Activated naive CD4-positive, alpha-beta T cell treated with anti-CD3 and anti-CD28 coated beads, Interleukin-2, amount 50 U/mL, for 72 hours (primary cell): ENCODE measurements around the gene MEIS2. TPM values are rescaled to one million over a fixed set of nuclear protein-coding genes. Genes with fewer than 3 reads are reported as not detected.

Source experiments
- ATAC-seq, 2 donors: fragments of 150-1000 bp; cut with Tn5 transposase; 2 replicates each; pipeline ENCODE4 v1.10.0; 2021; ENCODE audit warnings: mild to moderate bottlenecking in 2 of 2, moderate library complexity in 2 of 2
- DNase-seq, 2 donors: peaks; one replicate each; pipeline ENCODE4 v3.0.0; 2021 to 2022; ENCODE audit warnings: low spot score in 2 of 2
- H3K27ac Mint-ChIP-seq, 2 donors: one replicate each; pipeline ENCODE4 v1.8.0; 2022; ENCODE audit warnings: mild to moderate bottlenecking in 2 of 2, mixed read lengths in 2 of 2
- H3K36me3 Mint-ChIP-seq, 2 donors: one replicate each; pipeline ENCODE4 v1.8.0; 2022; ENCODE audit warnings: mixed read lengths in 2 of 2
- H3K9me3 Mint-ChIP-seq, 2 donors: one replicate each; pipeline ENCODE4 v1.8.0; 2022; ENCODE audit warnings: mixed read lengths in 2 of 2
- total RNA-seq, 2 donors: library from RNA; stranded (reverse); gene quantifications; one replicate each; pipeline ENCODE4 v1.2.3, GENCODE V29; 2022

The MEIS2 gene
- total RNA-seq, 2 donors from 2014 or later: 0.16 TPM; not detected in 1

- no peak for DNase-seq
- Mint-ChIP-seq H3K27ac (no peak overlapping the region), H3K36me3 (no peaks in the 10 kb centered on the region), H3K9me3 (no peaks in the 10 kb centered on the region)
- ATAC-seq: no peak
These were observed 58.5 kb downstream of the MEIS2 start for GRCh38 chr15:37041836-37042235.

GRCh38 chr15:37041042-37041441, 59.3 kb downstream of the MEIS2 start:
- DNase-seq (no peak), ATAC-seq (no peak)
- no peaks in the 10 kb centered on the region for H3K9me3 Mint-ChIP-seq
- H3K36me3 Mint-ChIP-seq: no peaks in the 10 kb centered on the region
- H3K27ac Mint-ChIP-seq: no peak overlapping the region

GRCh38 chr15:37040072-37040742, 60.1 kb downstream of the MEIS2 start:
- ATAC-seq (no peak), DNase-seq (no peak)
- Mint-ChIP-seq H3K9me3 (no peaks in the 10 kb centered on the region), H3K27ac (no peak overlapping the region), H3K36me3 (no peaks in the 10 kb centered on the region)

GRCh38 chr15:37038716-37039106, 61.6 kb downstream of the MEIS2 start:
- Mint-ChIP-seq H3K36me3 (no peaks in the 10 kb centered on the region), H3K9me3 (no peaks in the 10 kb centered on the region)

GRCh38 chr15:37037850-37038715, 62.3 kb downstream of the MEIS2 start:
- ATAC-seq (no peak), DNase-seq (no peak)
- no peaks in the 10 kb centered on the region for H3K36me3 Mint-ChIP-seq
- H3K27ac Mint-ChIP-seq: no peak overlapping the region
- no peaks in the 10 kb centered on the region for H3K9me3 Mint-ChIP-seq

More at GRCh38 chr15:37038716-37039106, 61.6 kb downstream of the MEIS2 start:
- no peak for DNase-seq
- H3K27ac Mint-ChIP-seq: no peak overlapping the region
- no peak for ATAC-seq

GRCh38 chr15:37037071-37037655, 63.2 kb downstream of the MEIS2 start:
- ATAC-seq (no peak), DNase-seq (no peak)
- Mint-ChIP-seq H3K9me3 (no peaks in the 10 kb centered on the region), H3K27ac (no peak overlapping the region), H3K36me3 (no peaks in the 10 kb centered on the region)

GRCh38 chr15:37034835-37035748, 65.3 kb downstream of the MEIS2 start:
- Mint-ChIP-seq H3K36me3 (no peaks in the 10 kb centered on the region), H3K27ac (no peak overlapping the region), H3K9me3 (no peaks in the 10 kb centered on the region)
- DNase-seq (no peak), ATAC-seq (no peak)

GRCh38 chr15:37034392-37034791, 66.0 kb downstream of the MEIS2 start:
- ATAC-seq (no peak), DNase-seq (no peak)
- no peaks in the 10 kb centered on the region for H3K36me3 Mint-ChIP-seq
- H3K9me3 Mint-ChIP-seq: no peaks in the 10 kb centered on the region
- no peak overlapping the region for H3K27ac Mint-ChIP-seq

- Mint-ChIP-seq H3K27ac (no peak overlapping the region), H3K36me3 (no peaks in the 10 kb centered on the region), H3K9me3 (no peaks in the 10 kb centered on the region)
- ATAC-seq: no peak
- no peak for DNase-seq
These were observed 68.1 kb downstream of the MEIS2 start for GRCh38 chr15:37032091-37032775.

- no peaks in the 10 kb centered on the region for H3K36me3 Mint-ChIP-seq
- DNase-seq (no peak), ATAC-seq (no peak)
- H3K27ac Mint-ChIP-seq: no peak overlapping the region
- H3K9me3 Mint-ChIP-seq: no peaks in the 10 kb centered on the region
These were observed 69.2 kb downstream of the MEIS2 start for GRCh38 chr15:37031198-37031597.

- ATAC-seq: no peak
- Mint-ChIP-seq H3K27ac (no peak overlapping the region), H3K9me3 (peaks cover 0 to 5% of the 10 kb centered on the region in 2 donors), H3K36me3 (peaks cover 0 to 6% of the 10 kb centered on the region in 2 donors)
- DNase-seq: no peak
These were observed 71.6 kb downstream of the MEIS2 start for GRCh38 chr15:37028625-37029296.

GRCh38 chr15:37020852-37021251, 79.5 kb downstream of the MEIS2 start:
- DNase-seq (no peak), ATAC-seq (no peak)
- peaks cover 0 to 13% of the 10 kb centered on the region in 2 donors for H3K9me3 Mint-ChIP-seq
- no peak overlapping the region for H3K27ac Mint-ChIP-seq
- peaks cover 0 to 6% of the 10 kb centered on the region in 2 donors for H3K36me3 Mint-ChIP-seq

- ATAC-seq (no peak), DNase-seq (no peak)
- Mint-ChIP-seq H3K9me3 (peaks cover 0 to 13% of the 10 kb centered on the region in 2 donors), H3K36me3 (peaks cover 0 to 6% of the 10 kb centered on the region in 2 donors), H3K27ac (no peak overlapping the region)
These were observed 80.6 kb downstream of the MEIS2 start for GRCh38 chr15:37019479-37020433.

- ATAC-seq (no peak), DNase-seq (no peak)
- Mint-ChIP-seq H3K36me3 (no peaks in the 10 kb centered on the region), H3K27ac (no peak overlapping the region), H3K9me3 (peaks cover 0 to 4% of the 10 kb centered on the region in 2 donors)
These were observed 83.2 kb downstream of the MEIS2 start for GRCh38 chr15:37017031-37017625.
